HG03175 (cell line): ENCODE data around the gene ADAMTS16.

Experiments used
- ATAC-seq: cut with Tn5 transposase; IDR thresholded peaks from one replicate; pipeline ENCODE4 v1.9.1; 2021; ENCODE audit warnings: mild to moderate bottlenecking, moderate library complexity; ENCODE audit not compliant: unreplicated experiment

Gene ADAMTS16

DNA sequence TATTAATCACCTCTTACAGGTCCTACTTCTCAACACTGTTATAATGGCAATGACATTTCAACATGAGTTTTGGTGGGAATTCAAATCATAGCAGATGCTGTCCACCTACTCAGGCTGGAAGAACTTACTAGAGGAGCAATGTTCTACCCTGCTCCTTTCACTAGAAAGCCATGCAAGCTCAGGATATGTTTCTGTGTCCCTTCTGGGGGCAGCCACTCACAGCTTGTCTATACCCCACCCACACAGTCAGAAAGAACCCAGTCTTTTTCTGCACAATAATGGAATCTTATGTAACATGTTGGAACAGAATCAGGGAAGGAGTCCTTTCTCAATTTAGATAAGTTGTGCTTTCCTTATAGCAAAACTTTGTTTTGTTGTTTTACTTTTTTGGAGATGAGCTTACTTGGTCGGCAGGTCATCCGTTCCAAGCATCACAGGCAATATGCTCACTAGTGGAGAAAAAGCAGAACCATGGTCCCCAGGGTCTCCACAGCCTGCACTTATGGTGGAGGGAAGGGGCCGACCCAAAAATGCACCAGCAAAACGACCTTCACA, 229.0 kb downstream of the ADAMTS16 start:
- ATAC-seq: no peak
